K562 (cell line): ENCODE measurements around the gene MINDY3. TPM values are rescaled to one million over a fixed set of nuclear protein-coding genes. Genes with fewer than 3 reads are reported as not detected.

Source experiments
- ATAC-seq: fragments of 200-7000 bp; cut with Tn5 transposase; 3 replicates; pipeline ENCODE4 v1.9.1; 2020; ENCODE audit warnings: moderate library complexity
- BruUV-seq: library from RNA; stranded (reverse); fragments of 400-500 nt; replicated peaks from 2 replicates; lab custom pipeline; 2021; lab: Mats Ljungman, UMichigan
- CTCF ChIA-PET: fragments of 300-600 bp; formaldehyde crosslinking; extraction: SDS; loops from one replicate; lab custom pipeline; 2021; ENCODE audit warnings: low intra/inter-chr PET ratio; lab: Yijun Ruan, JAX
- POLR2A ChIA-PET: fragments of 300-600, 350-650 bp; sonication (Branson Sonifier 250); formaldehyde crosslinking; extraction: SDS; loops from one replicate; lab custom pipeline; 2021; ENCODE audit warnings: antibody characterized with exemption, inconsistent platforms; lab: Yijun Ruan, JAX
- DNase-seq, 4 experiments: peaks; one replicate each; pipeline versions ENCODE4 v3.0.0 to v3.0.0-alpha.2; 2011 to 2018; ENCODE audit warnings: low spot score in 3 of 4, mixed read lengths in 3 of 4; ENCODE audit errors: extremely low read depth in 1 of 4
- FAIRE-seq: peaks from 2 replicates; lab custom pipeline; 2011; peaks lifted over from hg19 to GRCh38; lab: Jason Lieb, UNC
- H2AFZ ChIP-seq: 2 replicates; pipeline ENCODE4 v1.6.0; 2011; ENCODE audit warnings: low read depth, low read length, control low read depth, inconsistent platforms
- H3K27ac ChIP-seq: fragments of 200-600 bp; 3 replicates; pipeline ENCODE4 v1.8.0; 2011; ENCODE audit warnings: low read depth, mild to moderate bottlenecking, control low read depth, inconsistent platforms, low read length, moderate library complexity, mixed read lengths; ENCODE audit errors: extremely low read depth
- H3K27me3 ChIP-seq, 2 experiments: fragments of 300-600 bp in 1 of 2; 2 replicates in 1 of 2; 3 replicates in 1 of 2; pipeline versions ENCODE4 v1.6.0 to v1.8.0; 2011; ENCODE audit warnings: inconsistent platforms in 2 of 2, low read length in 2 of 2, mild to moderate bottlenecking in 1 of 2, mixed read lengths in 1 of 2, moderate library complexity in 1 of 2; ENCODE audit not compliant: control insufficient read depth in 2 of 2, insufficient read depth in 2 of 2
- H3K36me3 ChIP-seq: fragments of 300-600 bp; 3 replicates; pipeline ENCODE4 v1.8.0; 2011; ENCODE audit warnings: mild to moderate bottlenecking, low read length, inconsistent platforms; ENCODE audit not compliant: control insufficient read depth, insufficient read depth
- H3K4me1 ChIP-seq, 2 experiments: fragments of 200-600 bp in 1 of 2; replicated peaks in 1 of 2; 2 replicates in 1 of 2; 3 replicates in 1 of 2; pipeline versions ENCODE4 v1.5.1 to v1.8.0; 2011; ENCODE audit warnings: inconsistent platforms in 2 of 2, low read length in 2 of 2, mild to moderate bottlenecking in 1 of 2, mixed read lengths in 1 of 2, moderate library complexity in 1 of 2; ENCODE audit not compliant: control insufficient read depth in 2 of 2, insufficient read depth in 2 of 2
- H3K4me2 ChIP-seq: 2 replicates; pipeline ENCODE4 v1.6.1; 2011; ENCODE audit warnings: low read length, control low read depth, inconsistent platforms, mixed read lengths; ENCODE audit not compliant: insufficient read depth
- H3K4me3 ChIP-seq: fragments of 200-600 bp; sonication (generic), shearing (Covaris generic); 2 replicates; pipeline ENCODE4 v1.5.1; 2016; ENCODE audit warnings: control low read depth, inconsistent platforms
- H3K79me2 ChIP-seq: fragments of 200-600 bp; 3 replicates; pipeline ENCODE4 v1.8.0; 2011; ENCODE audit warnings: low read length, inconsistent platforms; ENCODE audit not compliant: control insufficient read depth, insufficient read depth
- H3K9ac ChIP-seq, 2 experiments: 2 replicates each; pipeline versions ENCODE4 v1.6.0 to v1.6.1; 2011; ENCODE audit warnings: low read depth in 2 of 2, low read length in 2 of 2, control low read depth in 1 of 2, inconsistent platforms in 1 of 2, mild to moderate bottlenecking in 1 of 2, mixed read lengths in 1 of 2; ENCODE audit not compliant: insufficient read depth in 1 of 2
- H3K9me1 ChIP-seq: one replicate; pipeline ENCODE4 v1.6.0; 2011; ENCODE audit warnings: inconsistent platforms, mild to moderate bottlenecking, low read length, moderate library complexity; ENCODE audit not compliant: control insufficient read depth, insufficient read depth
- H3K9me3 ChIP-seq: replicated peaks from 2 replicates; pipeline ENCODE4 v1.5.1; 2011; ENCODE audit warnings: low read depth, low read length, inconsistent platforms; ENCODE audit not compliant: control insufficient read depth, insufficient read depth
- H4K20me1 ChIP-seq: replicated peaks from 2 replicates; pipeline ENCODE4 v1.6.1; 2011; ENCODE audit warnings: low read length, inconsistent platforms, mixed read lengths; ENCODE audit not compliant: control insufficient read depth, insufficient read depth
- BRF2 ChIP-seq: IDR thresholded peaks from 3 replicates; pipeline ENCODE4 v1.6.1; 2011; ENCODE audit warnings: borderline replicate concordance, mild to moderate bottlenecking; ENCODE audit not compliant: insufficient read length, insufficient read depth
- CUX1 ChIP-seq: fragments of 200-800 bp; sonication (Bioruptor generic); IDR thresholded peaks from 2 replicates; pipeline ENCODE4 v1.6.1; 2016; ENCODE audit warnings: missing genetic modification characterization, missing compliant biosample characterization
- FIP1L1 ChIP-seq: fragments of 200-400 bp; formaldehyde crosslinking; IDR thresholded peaks from 2 replicates; pipeline ENCODE4 v1.6.1; 2018; ENCODE audit warnings: mild to moderate bottlenecking, low read depth, low read length; ENCODE audit not compliant: poor library complexity, severe bottlenecking
- IRF9 ChIP-seq: fragments of 450-650 bp; IDR thresholded peaks from 2 replicates; pipeline ENCODE4 v1.6.1; 2016; ENCODE audit warnings: missing biosample characterization, missing genetic modification characterization
- MAFF ChIP-seq: IDR thresholded peaks from 2 replicates; pipeline ENCODE4 v1.6.1; 2012; ENCODE audit warnings: low read length, improper control_type of control experiment
- SPI1 ChIP-seq: IDR thresholded peaks from 2 replicates; pipeline ENCODE4 v1.6.1; 2011; ENCODE audit warnings: low read depth, low read length, control low read depth, borderline replicate concordance
- STAT5B ChIP-seq: fragments of 250-450 bp; sonication (Bioruptor Pico); IDR thresholded peaks from 2 replicates; pipeline ENCODE4 v1.8.0; 2021; ENCODE audit warnings: mild to moderate bottlenecking, inconsistent platforms
- ZFP91 ChIP-seq: sonication (generic); formaldehyde crosslinking; IDR thresholded peaks from 2 replicates; pipeline ENCODE4 v1.8.0; 2022; ENCODE audit warnings: mild to moderate bottlenecking, missing genetic modification reagents
- ZNF134 ChIP-seq: fragments of 250-450 bp; sonication (Bioruptor Pico); conservative IDR thresholded peaks from 2 replicates; pipeline ENCODE4 v1.4.0; 2020
- ZNF263 ChIP-seq: sonication (generic); formaldehyde crosslinking; IDR thresholded peaks from 2 replicates; pipeline ENCODE4 v1.8.0; 2022; ENCODE audit warnings: mild to moderate bottlenecking, missing genetic modification reagents, borderline replicate concordance
- ZNF655 ChIP-seq: fragments of 250-450 bp; sonication (Bioruptor Pico); IDR thresholded peaks from 2 replicates; pipeline ENCODE4 v1.5.0; 2021
- ZNF830 ChIP-seq: fragments of 250-450 bp; sonication (Bioruptor Pico); IDR thresholded peaks from 2 replicates; pipeline ENCODE4 v1.5.0; 2021; ENCODE audit warnings: mild to moderate bottlenecking
- in situ Hi-C: fragments of 300-500 bp; cut with MboI; formaldehyde crosslinking; loops from 4 replicates; pipeline ENCODE4 v1.15.0; 2018; ENCODE audit warnings: inconsistent platforms, mixed read lengths
- intact Hi-C: fragments of 100-400 bp; cut with micrococcal nuclease; formaldehyde crosslinking; loops from 2 replicates; pipeline ENCODE4 v1.14.2; 2022
- polyA plus RNA-seq, 8 experiments: library from polyadenylated mRNA; depleted of rRNA in 4 of 8; stranded (reverse) in 5 of 8; unstranded in 3 of 8; fragments of >200 nt; fragmentation: Nextera tagmentation in 2 of 8; fragmentation: Illumina TruSeq in 1 of 8; extraction: Ambion mirVana in 2 of 8; extraction: Trizol in 1 of 8; gene quantifications; 2 replicates each; pipeline versions ENCODE4 v1.2.1 to v1.2.3, GENCODE V29; 2011 to 2014; ENCODE audit warnings: inconsistent platforms in 1 of 8, missing spikeins in 1 of 8
- total RNA-seq, 7 experiments: library from RNA; depleted of rRNA in 6 of 7; stranded (reverse); fragments of >200 nt in 6 of 7; fragmentation: Illumina TruSeq in 2 of 7; extraction: Trizol in 2 of 7; gene quantifications; 2 replicates each; pipeline versions ENCODE4 v1.2.1 to v1.2.3, GENCODE V29; 2011 to 2021; ENCODE audit warnings: low replicate concordance in 1 of 7

The MINDY3 gene
- total and polyA plus RNA-seq, 9 of the 15 experiments (the other 6 are each of a cell fraction or from before 2014, with no cell fraction given): 14.0 to 35.9 (median 23.6) TPM

GRCh38 chr10:15794569-15794968 lies 65.7 kb downstream of the MINDY3 start:
- H3K4me1 ChIP-seq: peaks cover 6 to 28% of the 10 kb centered on the region in 2 experiments; a peak in 4 of 5 replicates
- H2AFZ ChIP-seq: no peak overlapping the region
- ATAC-seq (no peak), FAIRE-seq (no peak), DNase-seq (no peak)
- no peaks in the 10 kb centered on the region for H3K9me1 ChIP-seq
- peaks cover 31% of the 10 kb centered on the region for H3K36me3 ChIP-seq
- no peaks in the 10 kb centered on the region for H3K27me3 ChIP-seq
- peak overlapping the region in 1 of 2 experiments; percentile 31; a peak in 1 of 4 replicates for H3K9ac ChIP-seq
- ChIA-PET CTCF (interaction anchor here (0.6 kb wide), 1 partner anchor 9 kb away, joined by 3 read pairs; no protein-coding TSS in a partner anchor), POLR2A (interaction anchor here (1.3 kb wide), 1 partner anchor 8 kb away, joined by 6 read pairs; no protein-coding TSS in a partner anchor)
- in situ Hi-C loops: no loop called here
- H3K4me3 ChIP-seq: no peak overlapping the region
- no peaks in the 10 kb centered on the region for H4K20me1 ChIP-seq
- peaks cover 47% of the 10 kb centered on the region for H3K79me2 ChIP-seq
- H3K4me2 ChIP-seq: no peak overlapping the region
- H3K27ac ChIP-seq: peak overlapping the region; percentile 73; the same call in 2 of the 3 replicates
- no peaks in the 10 kb centered on the region; the same call in 1 of the 2 replicates for H3K9me3 ChIP-seq
- BruUV-seq: no TSS peak
- intact Hi-C loops: no loop called here
- TF ChIP-seq ZNF134 (CRISPR knock-in tag) (no peak), CUX1 (no peak), ZNF655 (CRISPR knock-in tag) (no peak), MAFF (no peak), BRF2 (no peak), STAT5B (CRISPR knock-in tag) (no peak), SPI1 (no peak), FIP1L1 (no peak), IRF9 (no peak), ZNF830 (CRISPR knock-in tag) (no peak), ZNF263 (no peak), ZFP91 (CRISPR knock-in tag) (no peak)
